HepG2 (cell line): ENCODE data around the gene TWIST2. TPM values are rescaled to one million over a fixed set of nuclear protein-coding genes. Genes with fewer than 3 reads are reported as not detected.

Experiments
- MIER2 ChIP-seq: IDR thresholded peaks from 2 replicates; pipeline ENCODE4 v1.6.1; 2016; ENCODE audit warnings: missing biosample characterization, missing genetic modification reagents
- ZNF543 ChIP-seq: sonication (generic); formaldehyde crosslinking; IDR thresholded peaks from 2 replicates; pipeline ENCODE4 v1.4.0; 2020; ENCODE audit warnings: mild to moderate bottlenecking, missing genetic modification reagents
- ZNF563 ChIP-seq: sonication (generic); formaldehyde crosslinking; IDR thresholded peaks from 2 replicates; pipeline ENCODE4 v1.8.0; 2022; ENCODE audit warnings: mild to moderate bottlenecking, moderate library complexity, missing genetic modification reagents
- ZNF644 ChIP-seq: IDR thresholded peaks from 2 replicates; pipeline ENCODE4 v1.6.1; 2016; ENCODE audit warnings: low read depth
- ZNF646 ChIP-seq: sonication (generic); formaldehyde crosslinking; IDR thresholded peaks from 2 replicates; pipeline ENCODE4 v1.9.0; 2021; ENCODE audit warnings: mild to moderate bottlenecking, missing genetic modification reagents
- polyA plus RNA-seq, 8 experiments: library from polyadenylated mRNA; depleted of rRNA in 3 of 8; stranded (reverse) in 7 of 8; unstranded in 1 of 8; fragments of >200 nt; fragmentation: Illumina TruSeq in 4 of 8; extraction: Trizol in 4 of 8; gene quantifications; 2 replicates each; pipeline versions ENCODE4 v1.2.1 to v1.2.3, GENCODE V29; 2011 to 2016; ENCODE audit warnings: low read depth in 4 of 8, missing spikeins in 1 of 8, mixed read lengths in 1 of 8; ENCODE audit not compliant: insufficient read depth in 1 of 8
- total RNA-seq, 5 experiments: library from RNA; depleted of rRNA; stranded (reverse); fragments of >200 nt; fragmentation: Illumina TruSeq; extraction: Trizol; gene quantifications; 2 replicates each; pipeline ENCODE4 v1.2.3, GENCODE V29; 2016; ENCODE audit warnings: low read depth in 1 of 5

Gene TWIST2
- total and polyA plus RNA-seq, 2 of the 13 experiments (the other 11 are each of a cell fraction or from before 2014, with no cell fraction given) = 0.08 to 0.11 TPM

- TF ChIP-seq ZNF646 (CRISPR knock-in tag) (no peak), MIER2 (CRISPR knock-in tag) (no peak), ZNF644 (no peak), ZNF543 (CRISPR knock-in tag) (no peak), ZNF563 (CRISPR knock-in tag) (no peak)
These were observed 15.9 kb downstream of the TWIST2 start (continued) for GRCh38 chr2:238863749-238864206.
